ENCODE measurements around the gene SACM1L.

SACM1L gene

DNA sequence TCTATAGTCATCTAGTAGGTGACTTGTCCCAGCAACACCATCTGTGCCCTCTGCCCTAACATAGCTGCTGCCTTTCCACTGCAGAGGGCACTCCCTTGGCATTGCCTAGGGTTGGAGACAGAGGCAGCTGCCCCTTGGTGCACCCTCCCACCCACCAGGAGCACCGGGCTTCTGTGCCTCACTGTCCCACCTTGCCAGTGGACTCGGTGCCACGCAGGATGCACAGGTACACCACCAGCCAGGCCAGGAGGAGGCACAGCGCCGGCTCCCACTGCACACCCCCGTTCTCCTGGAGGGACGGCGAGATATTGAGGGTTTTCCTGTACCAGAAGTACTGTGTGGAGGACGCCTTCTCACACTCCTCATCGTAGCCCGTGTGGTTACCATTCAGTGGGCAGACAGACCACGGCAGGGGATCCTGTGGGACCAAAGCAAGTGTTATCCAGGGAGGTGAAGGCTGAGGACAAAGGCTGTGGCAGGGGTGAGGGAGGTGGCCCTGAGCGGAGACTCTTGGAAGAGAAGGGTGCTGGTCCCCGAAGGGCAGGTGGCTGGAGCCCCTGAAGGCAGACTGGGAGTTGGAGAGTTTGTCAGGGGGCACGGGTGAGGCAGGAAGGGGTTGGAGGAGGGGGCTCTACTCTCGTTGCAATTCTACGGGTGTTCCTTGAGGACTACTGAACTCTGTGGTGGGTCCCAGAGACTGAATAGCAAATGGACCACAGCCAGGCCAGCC, 86.5 kb downstream of the SACM1L start:
- TF ChIP-seq, protein P1, sequence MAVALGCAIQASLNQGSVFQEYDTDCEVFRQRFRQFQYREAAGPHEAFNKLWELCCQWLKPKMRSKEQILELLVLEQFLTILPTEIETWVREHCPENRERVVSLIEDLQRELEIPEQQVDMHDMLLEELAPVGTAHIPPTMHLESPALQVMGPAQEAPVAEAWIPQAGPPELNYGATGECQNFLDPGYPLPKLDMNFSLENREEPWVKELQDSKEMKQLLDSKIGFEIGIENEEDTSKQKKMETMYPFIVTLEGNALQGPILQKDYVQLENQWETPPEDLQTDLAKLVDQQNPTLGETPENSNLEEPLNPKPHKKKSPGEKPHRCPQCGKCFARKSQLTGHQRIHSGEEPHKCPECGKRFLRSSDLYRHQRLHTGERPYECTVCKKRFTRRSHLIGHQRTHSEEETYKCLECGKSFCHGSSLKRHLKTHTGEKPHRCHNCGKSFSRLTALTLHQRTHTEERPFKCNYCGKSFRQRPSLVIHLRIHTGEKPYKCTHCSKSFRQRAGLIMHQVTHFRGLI (tag by site-specific recombination; IDR thresholded peaks at IDR 0.05): no peak
- TF ChIP-seq ZNF121 (tag by site-specific recombination; IDR thresholded peaks at IDR 0.05) (no peak), KLF8 (tag by site-specific recombination; IDR thresholded peaks at IDR 0.05) (no peak), FEZF1 (tag by site-specific recombination; IDR thresholded peaks at IDR 0.05) (no peak), ZNF112 (tag by site-specific recombination; IDR thresholded peaks at IDR 0.05) (no peak), IKZF3 (tag by site-specific recombination; IDR thresholded peaks at IDR 0.05) (no peak), ZNF324 (tag by site-specific recombination; IDR thresholded peaks at IDR 0.05) (no peak), GFI1B (tag by site-specific recombination; IDR thresholded peaks at IDR 0.05) (no peak), ZNF664 (tag by site-specific recombination; IDR thresholded peaks at IDR 0.05) (no peak)
- TF ChIP-seq, protein P2, sequence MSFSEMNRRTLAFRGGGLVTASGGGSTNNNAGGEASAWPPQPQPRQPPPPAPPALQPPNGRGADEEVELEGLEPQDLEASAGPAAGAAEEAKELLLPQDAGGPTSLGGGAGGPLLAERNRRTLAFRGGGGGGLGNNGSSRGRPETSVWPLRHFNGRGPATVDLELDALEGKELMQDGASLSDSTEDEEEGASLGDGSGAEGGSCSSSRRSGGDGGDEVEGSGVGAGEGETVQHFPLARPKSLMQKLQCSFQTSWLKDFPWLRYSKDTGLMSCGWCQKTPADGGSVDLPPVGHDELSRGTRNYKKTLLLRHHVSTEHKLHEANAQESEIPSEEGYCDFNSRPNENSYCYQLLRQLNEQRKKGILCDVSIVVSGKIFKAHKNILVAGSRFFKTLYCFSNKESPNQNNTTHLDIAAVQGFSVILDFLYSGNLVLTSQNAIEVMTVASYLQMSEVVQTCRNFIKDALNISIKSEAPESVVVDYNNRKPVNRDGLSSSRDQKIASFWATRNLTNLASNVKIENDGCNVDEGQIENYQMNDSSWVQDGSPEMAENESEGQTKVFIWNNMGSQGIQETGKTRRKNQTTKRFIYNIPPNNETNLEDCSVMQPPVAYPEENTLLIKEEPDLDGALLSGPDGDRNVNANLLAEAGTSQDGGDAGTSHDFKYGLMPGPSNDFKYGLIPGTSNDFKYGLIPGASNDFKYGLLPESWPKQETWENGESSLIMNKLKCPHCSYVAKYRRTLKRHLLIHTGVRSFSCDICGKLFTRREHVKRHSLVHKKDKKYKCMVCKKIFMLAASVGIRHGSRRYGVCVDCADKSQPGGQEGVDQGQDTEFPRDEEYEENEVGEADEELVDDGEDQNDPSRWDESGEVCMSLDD (tag by site-specific recombination; IDR thresholded peaks at IDR 0.05): no peak
- no peaks in the 10 kb centered on the region for H3K4me1 ChIP-seq (ENCODE audit: control insufficient read depth, insufficient read depth, low read length)
- POLR2A ChIA-PET: no interaction called here
- CTCF ChIA-PET: no interaction called here
- no peaks in the 10 kb centered on the region for H3K36me3 ChIP-seq (ENCODE audit: control insufficient read depth in 2 of 2, insufficient read depth in 1 of 2, low read length in 2 of 2)
- no peaks in the 10 kb centered on the region for H3K9me3 ChIP-seq (ENCODE audit: control insufficient read depth, insufficient read depth, low read depth, low read length)
- H3K27ac ChIP-seq (ENCODE audit: extremely low read depth, low read depth, low read length): no peak overlapping the region
- H3K4me3 ChIP-seq (ENCODE audit: low read depth, low read length): no peak overlapping the region

DNA sequence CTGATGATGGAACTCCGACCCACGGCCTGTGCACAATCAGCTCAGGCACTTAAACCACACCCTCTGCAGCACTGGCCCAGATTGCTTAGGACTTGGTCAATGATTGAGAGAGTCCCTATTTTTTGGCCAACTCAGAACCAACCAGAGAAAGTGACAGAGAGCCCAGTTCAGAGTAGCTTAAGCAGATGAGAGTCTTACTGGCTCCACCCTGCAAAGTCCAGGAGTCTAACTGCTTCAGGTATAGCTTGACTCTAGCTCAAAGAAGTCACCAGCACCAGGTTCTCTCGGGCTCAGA, 87.1 kb downstream of the SACM1L start:
- Histone ChIP-seq H3K4me1 (ENCODE audit: control insufficient read depth, insufficient read depth, low read length) (no peaks in the 10 kb centered on the region), H3K27ac (ENCODE audit: extremely low read depth, low read depth, low read length) (no peak overlapping the region), H3K36me3 (ENCODE audit: control insufficient read depth in 2 of 2, insufficient read depth in 1 of 2, low read length in 2 of 2) (no peaks in the 10 kb centered on the region), H3K9me3 (ENCODE audit: control insufficient read depth, insufficient read depth, low read depth, low read length) (no peaks in the 10 kb centered on the region), H3K4me3 (ENCODE audit: low read depth, low read length) (no peak overlapping the region)
- POLR2A ChIA-PET: no interaction called here
- CTCF ChIA-PET: no interaction called here
- TF ChIP-seq ZBTB17 (tag by site-specific recombination; IDR thresholded peaks at IDR 0.05): no peak

DNA sequence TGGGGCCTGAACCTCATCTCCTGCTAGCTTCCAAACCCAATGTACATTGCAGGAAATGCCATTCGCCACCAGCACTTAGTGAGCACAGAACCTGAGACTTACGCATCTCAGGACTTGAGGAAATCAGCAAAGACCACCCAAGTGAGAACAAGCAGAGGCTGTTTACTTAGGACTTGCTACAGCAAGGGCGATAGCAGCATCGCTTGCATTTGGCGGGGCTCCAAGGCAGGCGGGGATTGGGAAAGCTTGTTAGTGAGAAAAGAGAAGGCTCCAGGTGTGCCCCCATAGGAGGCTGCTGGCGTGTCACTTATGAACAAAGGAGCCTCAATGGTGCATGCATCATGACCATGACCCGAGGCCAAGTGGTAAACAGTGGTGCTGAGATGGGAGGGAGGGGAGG, 87.4 kb downstream of the SACM1L start:
- Histone ChIP-seq H3K36me3 (ENCODE audit: control insufficient read depth in 2 of 2, insufficient read depth in 1 of 2, low read length in 2 of 2) (no peaks in the 10 kb centered on the region), H3K4me1 (ENCODE audit: control insufficient read depth, insufficient read depth, low read length) (no peaks in the 10 kb centered on the region), H3K4me3 (ENCODE audit: low read depth, low read length) (no peak overlapping the region), H3K9me3 (ENCODE audit: control insufficient read depth, insufficient read depth, low read depth, low read length) (no peaks in the 10 kb centered on the region), H3K27ac (ENCODE audit: extremely low read depth, low read depth, low read length) (no peak overlapping the region)
- ChIA-PET POLR2A (no interaction called here), CTCF (no interaction called here)
- TF ChIP-seq ZNF768 (tag by site-specific recombination; IDR thresholded peaks at IDR 0.05) (no peak), ZSCAN23 (tag by site-specific recombination; IDR thresholded peaks at IDR 0.05) (no peak), ZNF302 (tag by site-specific recombination; IDR thresholded peaks at IDR 0.05; ENCODE audit: low read depth) (no peak), BCL11B (tag by site-specific recombination; IDR thresholded peaks at IDR 0.05; ENCODE audit: low read depth) (no peak), ZNF24 (tag by site-specific recombination; IDR thresholded peaks at IDR 0.05) (no peak)
- TF ChIP-seq, protein P3, sequence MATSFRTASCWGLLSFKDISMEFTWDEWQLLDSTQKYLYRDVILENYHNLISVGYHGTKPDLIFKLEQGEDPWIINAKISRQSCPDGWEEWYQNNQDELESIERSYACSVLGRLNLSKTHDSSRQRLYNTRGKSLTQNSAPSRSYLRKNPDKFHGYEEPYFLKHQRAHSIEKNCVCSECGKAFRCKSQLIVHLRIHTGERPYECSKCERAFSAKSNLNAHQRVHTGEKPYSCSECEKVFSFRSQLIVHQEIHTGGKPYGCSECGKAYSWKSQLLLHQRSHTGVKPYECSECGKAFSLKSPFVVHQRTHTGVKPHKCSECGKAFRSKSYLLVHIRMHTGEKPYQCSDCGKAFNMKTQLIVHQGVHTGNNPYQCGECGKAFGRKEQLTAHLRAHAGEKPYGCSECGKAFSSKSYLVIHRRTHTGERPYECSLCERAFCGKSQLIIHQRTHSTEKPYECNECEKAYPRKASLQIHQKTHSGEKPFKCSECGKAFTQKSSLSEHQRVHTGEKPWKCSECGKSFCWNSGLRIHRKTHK (tag by site-specific recombination; IDR thresholded peaks at IDR 0.05): no peak

Data from HEK293 (cell line).